NCI-H187 (cell line): ENCODE measurements around the gene CRIP3.

Experiments used
- DNase-seq, 2 experiments: peaks; one replicate each; lab custom pipeline; 2025; lab: John Stamatoyannopoulos, UW

The CRIP3 gene

DNA sequence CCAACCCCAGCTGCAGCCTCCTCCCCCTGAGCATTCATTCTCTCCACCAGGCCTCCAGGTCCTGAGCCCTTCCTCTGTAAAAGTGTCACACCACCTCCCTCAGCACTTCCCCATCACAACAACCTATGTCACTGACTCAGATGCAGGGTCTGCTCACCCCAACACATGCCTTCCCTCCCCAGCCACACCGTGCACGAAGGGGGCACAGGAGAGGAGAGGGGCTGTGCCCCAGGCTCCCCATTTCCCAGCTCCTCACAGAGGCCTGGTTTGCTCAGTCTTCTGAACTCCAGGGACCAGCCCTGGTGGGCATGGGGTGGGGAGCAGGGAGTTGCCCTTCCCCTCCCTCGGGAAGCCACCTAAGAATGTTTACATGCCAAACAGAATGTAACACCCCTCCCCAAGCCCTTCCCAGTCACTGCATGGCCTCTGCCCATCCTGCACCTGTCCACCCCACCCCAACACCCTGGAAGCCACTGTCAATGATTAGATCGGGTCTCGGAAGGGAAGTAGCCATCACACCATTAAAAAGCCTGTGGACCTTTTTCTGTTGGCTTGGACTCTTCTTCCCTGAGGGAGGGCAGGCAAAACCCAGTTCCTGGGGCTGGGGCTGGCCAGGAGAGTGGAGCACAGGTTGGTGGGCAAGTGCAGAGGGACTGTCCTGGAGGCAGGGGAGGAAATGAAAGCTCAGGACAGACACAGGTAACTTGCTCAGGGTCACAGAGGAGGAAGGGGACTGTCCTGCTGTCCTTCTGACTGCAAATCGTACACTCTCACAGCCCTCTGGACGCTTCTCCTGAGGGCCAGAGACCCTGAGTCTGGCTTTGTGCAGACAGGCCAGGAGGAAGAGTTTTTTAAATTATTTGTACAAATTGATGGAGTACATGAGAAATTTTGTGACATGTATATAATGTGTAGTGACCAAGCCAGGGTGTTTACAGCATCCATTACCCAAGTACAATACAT, 20.6 kb downstream of the CRIP3 start:
- no peak for DNase-seq

- no peak for DNase-seq
Observed at GRCh38 chr6:43286980-43287716, 21.5 kb downstream of the CRIP3 start.

DNA sequence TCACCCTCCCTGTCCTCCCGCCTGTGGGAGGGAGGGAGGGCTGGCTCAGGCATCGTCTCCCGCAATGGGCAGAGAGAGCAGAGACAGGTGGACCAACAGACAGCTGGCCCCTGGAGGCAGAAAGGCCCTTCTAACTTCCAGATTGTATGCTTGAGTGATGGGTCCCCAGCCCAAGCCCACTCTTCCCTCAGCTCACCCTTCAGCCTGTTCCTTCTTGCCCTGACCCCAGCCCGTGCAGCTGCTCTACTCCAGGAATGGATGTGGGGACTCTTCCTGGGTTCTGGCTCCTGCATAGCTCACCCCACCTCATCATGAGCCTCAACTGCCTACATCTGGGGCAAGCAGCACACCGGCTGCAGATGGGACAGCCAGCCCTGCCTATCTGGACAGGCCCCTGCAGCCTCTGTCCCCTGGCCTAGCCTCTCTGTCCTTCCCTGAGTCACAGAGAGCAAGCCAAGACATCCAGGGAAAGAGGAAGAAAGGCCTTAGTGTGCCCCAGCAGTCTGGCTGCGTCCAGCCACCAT, 22.1 kb downstream of the CRIP3 start:
- no peak for DNase-seq

- DNase-seq: no peak
Observed at GRCh38 chr6:43285832-43286231, 22.8 kb downstream of the CRIP3 start.

DNA sequence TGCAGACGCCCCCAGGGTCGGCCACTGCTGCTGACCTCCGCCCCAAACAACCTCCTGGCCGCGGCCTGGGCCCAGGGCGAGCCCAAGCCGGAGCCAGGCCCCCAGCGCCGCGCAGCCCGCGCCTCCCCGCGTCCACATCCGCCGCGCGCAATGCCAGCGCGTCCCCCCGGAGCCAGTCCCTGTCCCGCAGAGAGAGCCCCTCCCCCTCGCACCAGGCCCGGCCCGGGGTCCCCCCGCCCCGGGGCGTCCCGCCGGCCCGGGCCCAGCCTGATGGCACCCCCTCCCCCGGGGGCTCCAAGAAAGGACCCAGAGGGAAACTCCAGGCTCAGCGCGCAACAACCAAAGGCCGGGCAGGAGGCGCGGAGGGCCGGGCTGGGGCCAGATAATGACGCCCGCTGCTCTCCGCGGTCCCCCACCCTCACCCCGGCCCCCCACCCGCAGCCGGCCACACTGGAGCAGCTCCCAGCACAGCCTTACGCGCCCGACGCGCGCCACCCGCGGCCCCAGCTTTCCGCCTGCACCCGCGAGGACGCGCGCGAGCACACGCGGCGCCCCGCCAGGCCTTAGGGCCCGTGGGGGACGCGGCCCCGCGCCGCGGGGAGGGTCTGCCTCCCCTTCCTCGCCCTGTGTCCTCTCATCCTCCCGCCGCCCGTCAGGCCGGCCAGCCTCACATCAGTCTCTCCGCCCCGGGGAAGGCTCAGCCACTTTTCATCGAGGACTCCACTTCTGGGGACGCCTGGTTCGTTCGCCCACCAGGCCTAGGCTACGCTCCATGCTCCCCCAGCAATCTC, 23.4 kb downstream of the CRIP3 start:
- DNase-seq: no peak

- no peak for DNase-seq
Observed at GRCh38 chr6:43283905-43284304, 24.7 kb downstream of the CRIP3 start.

- no peak for DNase-seq
Observed at GRCh38 chr6:43283514-43283901, 25.1 kb downstream of the CRIP3 start.

- DNase-seq: no peak
Observed at GRCh38 chr6:43282636-43283513, 25.8 kb downstream of the CRIP3 start.

- no peak for DNase-seq
Observed at GRCh38 chr6:43282060-43282459, 26.6 kb downstream of the CRIP3 start.

- no peak for DNase-seq
Observed at GRCh38 chr6:43280234-43280633, 28.4 kb downstream of the CRIP3 start.

DNA sequence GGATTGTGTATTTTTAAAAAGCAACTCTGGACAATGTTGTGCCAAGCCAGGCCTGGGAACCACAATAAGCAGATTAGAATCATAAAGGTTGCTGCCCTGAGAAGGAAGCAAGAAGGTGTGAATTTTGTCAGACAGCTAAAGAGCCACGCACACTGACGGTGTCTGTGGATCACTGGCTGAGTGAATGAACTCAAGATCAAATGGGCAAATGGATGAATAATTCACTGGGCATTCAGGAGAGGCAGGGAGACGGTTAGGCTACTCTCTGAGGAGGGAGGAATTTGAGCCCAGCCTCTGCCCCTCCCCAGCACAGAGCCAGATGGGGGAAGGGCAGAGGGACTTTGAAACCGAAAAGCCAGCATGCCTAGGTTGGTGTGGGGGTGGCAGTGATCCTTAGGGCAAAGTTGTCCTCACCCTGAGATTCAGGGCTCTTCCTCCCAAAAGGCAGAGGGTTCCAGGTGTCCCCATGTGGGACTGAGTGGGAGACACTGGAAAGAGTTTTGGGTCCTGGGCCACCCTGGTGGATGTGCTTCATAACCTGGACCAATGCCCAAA, 30.0 kb downstream of the CRIP3 start:
- no peak for DNase-seq

DNA sequence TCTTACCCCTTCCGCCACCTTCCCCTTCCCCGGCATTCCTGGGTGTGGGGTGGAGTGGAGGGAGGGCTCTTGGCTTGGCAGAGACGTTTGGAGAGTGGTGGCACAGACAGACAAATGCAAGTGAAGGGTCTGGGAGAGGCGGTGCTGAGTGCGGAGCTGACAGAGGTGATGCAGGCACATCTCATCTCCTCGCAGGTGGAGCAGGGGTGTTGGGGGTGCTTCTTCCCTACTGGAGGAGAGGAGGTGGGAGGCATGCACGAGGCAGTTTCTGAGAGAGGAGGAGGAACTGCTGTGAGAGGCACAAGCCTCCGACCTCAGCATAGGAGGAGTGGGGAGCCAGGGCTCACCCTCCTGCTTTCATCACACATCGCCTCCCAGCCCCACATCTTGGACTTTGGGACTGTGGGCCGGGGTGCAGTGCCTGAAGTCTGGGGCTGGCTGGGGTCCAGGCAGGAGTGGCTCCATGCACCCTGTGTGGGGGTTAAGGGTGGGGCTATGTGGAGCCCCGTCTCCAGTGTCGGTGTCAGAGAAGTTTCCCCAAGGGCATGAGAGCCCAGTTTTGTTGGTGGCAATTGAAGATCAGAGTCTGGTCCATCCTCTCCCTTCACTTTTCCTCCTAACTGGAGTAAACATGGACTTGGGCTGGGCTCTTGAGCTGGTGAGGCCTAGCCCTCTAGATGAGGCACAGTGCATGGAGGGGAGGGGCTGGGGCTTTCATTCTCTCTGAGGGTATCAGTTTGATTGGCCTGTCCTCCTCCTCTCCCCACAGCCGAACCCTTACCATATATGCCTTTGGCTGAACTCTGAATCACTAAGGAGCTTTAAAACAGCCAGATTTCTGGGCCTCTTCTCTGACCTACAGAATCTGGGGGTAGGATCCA, 30.7 kb downstream of the CRIP3 start:
- DNase-seq: no peak

DNA sequence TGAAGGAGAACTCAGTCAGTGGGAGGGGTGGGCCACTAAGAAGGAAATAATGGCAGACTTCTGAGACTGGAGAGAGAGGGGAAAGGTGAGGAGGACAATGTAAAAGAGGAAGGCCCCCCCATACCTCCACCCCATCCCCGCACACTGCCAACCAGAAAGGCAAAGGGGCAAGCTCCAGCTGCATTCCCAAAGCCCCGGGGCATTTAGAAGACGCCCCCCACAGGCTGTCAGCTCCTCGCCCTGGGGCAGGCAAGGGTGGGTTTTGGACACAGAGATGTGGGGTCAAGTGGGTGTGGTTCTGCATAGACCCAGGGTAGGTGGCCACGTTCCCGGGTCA, 31.4 kb downstream of the CRIP3 start:
- no peak for DNase-seq

DNA sequence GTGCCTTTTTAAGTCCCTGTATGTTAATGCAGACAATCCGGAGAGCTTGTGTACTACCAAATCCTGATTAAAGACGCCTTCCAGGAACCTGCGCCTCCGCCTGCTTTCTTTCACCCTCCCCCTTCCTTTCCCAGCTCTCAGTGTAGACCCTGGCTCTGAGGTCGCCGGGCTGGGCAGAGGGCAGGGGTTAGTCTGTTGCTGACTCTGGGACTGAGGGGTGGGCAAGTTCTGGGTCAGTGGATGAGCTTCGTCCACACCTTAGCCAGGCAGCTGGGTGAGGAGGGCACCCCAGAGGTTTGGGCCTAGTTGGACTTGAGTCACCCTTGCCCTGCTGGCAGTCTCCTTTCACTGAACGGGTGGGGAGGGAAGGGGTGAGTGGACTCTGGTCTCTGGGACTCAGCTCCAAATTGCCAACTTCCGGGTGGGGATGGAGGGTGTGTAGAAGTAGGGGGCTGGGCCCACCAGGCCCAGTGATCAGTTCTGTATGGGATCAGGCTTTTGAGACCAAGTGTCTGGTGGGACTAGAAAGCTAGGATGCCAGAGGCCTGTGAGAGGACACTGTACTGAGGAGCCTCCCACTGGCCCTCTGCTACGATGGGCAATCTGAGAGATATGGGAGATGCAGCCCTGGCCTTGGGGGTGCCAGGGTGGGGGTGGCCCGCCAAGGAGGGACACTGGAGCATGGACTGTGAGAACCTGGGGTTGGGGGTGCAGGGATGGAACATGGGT, 31.9 kb downstream of the CRIP3 start:
- no peak for DNase-seq

DNA sequence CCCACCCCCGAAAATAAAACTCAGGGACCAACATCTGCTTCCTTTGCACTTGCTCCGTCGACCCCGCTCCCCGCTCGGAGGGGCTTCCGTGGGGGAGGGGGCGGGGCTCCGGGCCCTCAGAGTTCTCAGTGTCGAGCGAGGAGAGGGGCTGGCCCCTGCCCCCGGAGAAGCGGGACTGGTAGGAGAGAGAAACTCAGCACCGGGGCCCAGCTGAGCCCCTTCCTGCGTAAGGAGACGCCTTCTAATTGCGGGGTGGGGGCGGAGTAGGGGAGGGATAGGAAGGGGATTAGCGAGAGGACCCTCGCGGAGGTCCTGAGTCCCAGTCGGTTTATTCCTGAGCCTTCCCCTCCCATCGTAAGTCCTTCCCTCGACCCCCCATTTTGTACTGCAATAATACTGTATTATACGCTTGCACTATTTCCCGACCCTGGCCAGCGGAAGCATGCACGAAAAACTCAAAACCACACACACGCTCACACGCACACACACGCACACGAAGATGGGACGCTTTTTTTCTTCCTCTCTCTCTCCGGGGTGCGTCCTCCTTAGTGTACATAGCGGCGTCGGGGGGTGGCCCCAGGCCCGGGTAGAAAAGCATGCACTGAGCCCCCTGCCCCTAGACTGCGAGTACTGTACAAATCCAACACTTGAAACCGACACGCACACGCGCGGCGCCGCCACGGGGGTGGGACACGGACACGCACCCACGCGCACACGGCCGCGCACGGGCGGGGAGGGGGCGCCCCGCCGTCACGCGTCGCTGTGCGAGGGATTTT, 32.6 kb downstream of the CRIP3 start:
- no peak for DNase-seq

DNA sequence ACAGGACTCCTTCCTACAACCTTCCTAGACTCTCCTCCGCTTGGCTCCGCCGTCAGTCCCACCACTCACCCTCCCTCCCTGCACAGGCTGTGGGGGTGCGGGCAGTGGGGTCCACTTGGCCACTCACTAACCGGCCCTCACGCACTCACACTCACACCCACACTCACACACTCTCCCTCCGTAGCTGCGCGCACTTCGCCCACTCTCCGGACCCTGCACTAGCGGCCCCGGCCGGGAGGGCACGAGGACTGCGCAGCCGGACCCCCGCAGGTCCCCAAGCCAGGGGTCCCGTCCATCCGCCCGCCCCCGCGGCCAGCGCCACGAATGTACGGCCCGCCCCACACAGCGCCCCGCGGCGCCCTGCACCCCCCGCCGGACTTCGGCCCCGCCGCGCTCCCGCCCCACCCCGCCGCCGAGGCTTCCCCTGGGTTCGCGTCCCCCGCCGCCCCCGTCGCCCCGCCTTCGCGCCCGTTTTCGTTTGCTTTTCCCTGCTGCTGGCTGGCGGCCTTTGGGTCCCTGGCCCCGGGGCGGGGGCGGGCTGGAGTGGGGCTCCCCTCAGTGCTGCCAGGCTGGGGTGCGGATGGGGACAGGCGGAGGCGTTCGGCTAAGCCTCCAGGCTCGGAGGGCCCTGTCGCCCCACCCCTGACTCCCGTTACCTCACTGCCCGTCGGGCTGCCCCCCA, 33.6 kb downstream of the CRIP3 start:
- no peak for DNase-seq

DNA sequence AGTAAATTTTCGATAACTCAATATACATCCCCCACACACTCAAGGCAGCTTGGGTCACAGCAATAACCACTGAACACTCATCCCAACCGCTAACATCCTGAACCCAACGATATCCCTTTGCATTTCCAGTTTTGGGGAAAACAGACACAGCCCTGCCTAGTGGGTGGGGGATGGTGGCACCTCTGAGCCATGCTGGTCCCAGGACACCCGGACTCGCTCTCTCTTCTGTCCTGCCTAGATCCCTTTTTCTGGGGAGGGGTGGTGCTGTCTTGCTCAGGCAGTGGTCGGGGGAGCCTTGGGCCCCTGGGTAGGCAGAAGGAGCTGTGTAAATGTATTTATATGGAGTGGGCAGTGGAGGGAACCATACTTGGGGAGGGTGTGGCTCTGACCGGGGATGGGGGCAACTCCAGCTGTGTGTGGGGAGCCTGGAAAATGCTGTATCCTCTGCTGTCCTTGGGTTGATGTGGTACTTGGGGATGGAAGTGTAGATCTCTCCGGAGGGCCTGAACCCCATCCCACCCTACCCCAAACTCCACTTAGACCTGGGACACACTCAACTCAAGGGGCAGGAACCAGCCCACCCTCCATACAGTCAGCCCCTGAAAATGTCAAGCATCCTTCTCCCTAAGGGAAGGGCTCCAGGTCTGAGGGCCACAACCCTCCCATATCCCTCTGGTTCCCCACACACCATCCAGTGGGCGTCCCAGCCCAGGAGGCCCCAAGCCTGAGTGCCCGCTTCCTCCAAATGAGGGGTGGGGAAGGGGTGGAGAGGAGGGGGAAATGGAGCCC, 34.3 kb downstream of the CRIP3 start:
- DNase-seq: no peak
